ENCODE measurements around the gene EYA2. TPM values are rescaled to one million over a fixed set of nuclear protein-coding genes. Genes with fewer than 3 reads are reported as not detected.
A peak's percentile ranks its signal among the peaks of the same experiment; 100 is the strongest.

Gene EYA2
- total and polyA plus RNA-seq, 2 of the 4 experiments (the other 2 are of a cell fraction) = 2.3 to 5.4 TPM

- Histone ChIP-seq H3K36me3 (ENCODE audit: control insufficient read depth, insufficient read depth, low read length) (no peaks in the 10 kb centered on the region), H2AK9ac (replicated peaks; ENCODE audit: low read depth, low read length, poor library complexity) (no peak overlapping the region), H3K79me1 (ENCODE audit: low read depth in 1 of 2, low read length in 2 of 2) (no peaks in the 10 kb centered on the region), H3K18ac (ENCODE audit: low read depth, low read length) (peak overlapping the region; percentile 51), H3K4me3 (ENCODE audit: insufficient read depth, low read depth, low read length) (no peak overlapping the region), H2BK20ac (ENCODE audit: low read depth, low read length) (peak overlapping the region; percentile 9; the same call in 1 of the 2 replicates), H2BK5ac (ENCODE audit: low read depth, low read length, poor library complexity, severe bottlenecking) (no peak overlapping the region), H4K91ac (ENCODE audit: insufficient read depth, low read depth, low read length) (no peak overlapping the region; the same call in 1 of the 2 replicates), H3K9me3 (ENCODE audit: control insufficient read depth, insufficient read depth, low read length) (peaks cover 10% of the 10 kb centered on the region; the same call in 1 of the 2 replicates), H2BK15ac (ENCODE audit: low read depth, low read length) (peak overlapping the region; percentile 6; the same call in 1 of the 3 replicates), H3K56ac (ENCODE audit: extremely low read depth, insufficient read depth, low read length) (no peak overlapping the region), H4K20me1 (ENCODE audit: insufficient read depth, low read length) (no peaks in the 10 kb centered on the region), H3K4me1 (ENCODE audit: control insufficient read depth, insufficient read depth, low read length) (peaks cover 6% of the 10 kb centered on the region; the same call in 1 of the 2 replicates), H3K4ac (ENCODE audit: low read depth, low read length) (no peak overlapping the region), H3K4me2 (ENCODE audit: low read depth, low read length) (no peak overlapping the region), H4K5ac (ENCODE audit: low read depth, low read length) (peak overlapping the region; percentile 21), H3K9me1 (ENCODE audit: insufficient read depth, low read length) (no peaks in the 10 kb centered on the region; the same call in 1 of the 2 replicates), H2BK120ac (ENCODE audit: low read depth, low read length) (no peak overlapping the region), H4K8ac (ENCODE audit: low read depth in 2 of 2, low read length in 2 of 2) (no peak overlapping the region), H2AFZ (replicated peaks; ENCODE audit: low read length, poor library complexity) (no peak overlapping the region), H3K14ac (replicated peaks; ENCODE audit: low read depth, low read length) (no peak overlapping the region; the same call in 1 of the 2 replicates), H3K27ac (ENCODE audit: insufficient read depth, low read length) (peak overlapping the region; percentile 15; the same call in 1 of the 2 replicates), H2AK5ac (ENCODE audit: low read depth, low read length) (peak overlapping the region; percentile 52; the same call in 1 of the 2 replicates), H3K27me3 (ENCODE audit: control insufficient read depth, insufficient read depth, low read length) (no peaks in the 10 kb centered on the region), H3K23ac (ENCODE audit: low read depth, low read length) (no peak overlapping the region), H3K9ac (ENCODE audit: low read depth, low read length) (no peak overlapping the region)
- ChIA-PET CTCF (interaction anchor here (0.8 kb wide), 1 partner anchor 341 kb away, joined by 3 read pairs; no protein-coding TSS in a partner anchor), POLR2A (ENCODE audit: unreplicated experiment) (no interaction called here)
- dilution Hi-C loops (cut with HindIII; ENCODE audit: low sequenced_read_pairs, unreplicated experiment) (no loop called here), in situ Hi-C loops (cut with MboI; ENCODE audit: low sequenced_read_pairs) (no loop called here), intact Hi-C loops (cut with micrococcal nuclease) (no loop called here)
- ATAC-seq (ENCODE audit: low read depth) (no peak), DNase-seq (no peak)
- no peak for TF ChIP-seq NFE2L2 (IDR thresholded peaks at IDR 0.05; ENCODE audit: low read depth, low read length)
- no peak for TF ChIP-seq MXI1 (IDR thresholded peaks at IDR 0.05; ENCODE audit: borderline replicate concordance, low read depth, low read length)
- no peak for TF ChIP-seq MAZ (IDR thresholded peaks at IDR 0.05; ENCODE audit: borderline replicate concordance, low read depth, low read length)
- no peak for TF ChIP-seq POLR2A (IDR thresholded peaks at IDR 0.05; ENCODE audit: low read depth, low read length)
- TF ChIP-seq USF2 (IDR thresholded peaks at IDR 0.05; ENCODE audit: low read depth, low read length) = no peak
- no peak for TF ChIP-seq CTCF (conservative IDR thresholded peaks at IDR 0.05; ENCODE audit: low read depth, low read length)
- TF ChIP-seq CEBPB (IDR thresholded peaks at IDR 0.05; ENCODE audit: low read depth, low read length) = no peak
- TF ChIP-seq RCOR1 (IDR thresholded peaks at IDR 0.05; ENCODE audit: insufficient replicate concordance, low read length) = no peak
- TF ChIP-seq FOS (IDR thresholded peaks at IDR 0.05; ENCODE audit: low read depth, low read length) = no peak
- no peak for TF ChIP-seq MAFK (IDR thresholded peaks at IDR 0.05; ENCODE audit: low read depth, low read length)
- no peak for TF ChIP-seq SMC3 (IDR thresholded peaks at IDR 0.05; ENCODE audit: low read depth, low read length)
- TF ChIP-seq RAD21 (IDR thresholded peaks at IDR 0.05; ENCODE audit: low read length) = no peak
- TF ChIP-seq ELK1 (IDR thresholded peaks at IDR 0.05; ENCODE audit: borderline replicate concordance, low read depth, low read length) = no peak
- TF ChIP-seq BHLHE40 (IDR thresholded peaks at IDR 0.05; ENCODE audit: low read depth, low read length) = no peak
- no TSS peak for BruUV-seq (replicated peaks)
- no CpG with 5 or more reads among the region's 6 CpGs for WGBS, 2 experiments (ENCODE audit: extremely low coverage in 2 of 2, insufficient read length in 1 of 2)
These were observed 147.8 kb downstream of the EYA2 start for GRCh38 chr20:47042464-47042863.

Data from IMR-90 (cell line).